Activated CD8-positive, alpha-beta memory T cell treated with anti-CD3 and anti-CD28 coated beads, Interleukin-2, amount 50 U/mL, for 48 hours (primary cell): ENCODE results near the gene TESK2.
"Not testable (repeated sequence)": the region's sequence is repeated elsewhere in the genome, so short reads cannot be mapped to it uniquely, and the experiment has no call there.

Source experiments
- DNase-seq: peaks from one replicate; pipeline ENCODE4 v3.0.0-alpha.2; 2020

TESK2 gene

DNA sequence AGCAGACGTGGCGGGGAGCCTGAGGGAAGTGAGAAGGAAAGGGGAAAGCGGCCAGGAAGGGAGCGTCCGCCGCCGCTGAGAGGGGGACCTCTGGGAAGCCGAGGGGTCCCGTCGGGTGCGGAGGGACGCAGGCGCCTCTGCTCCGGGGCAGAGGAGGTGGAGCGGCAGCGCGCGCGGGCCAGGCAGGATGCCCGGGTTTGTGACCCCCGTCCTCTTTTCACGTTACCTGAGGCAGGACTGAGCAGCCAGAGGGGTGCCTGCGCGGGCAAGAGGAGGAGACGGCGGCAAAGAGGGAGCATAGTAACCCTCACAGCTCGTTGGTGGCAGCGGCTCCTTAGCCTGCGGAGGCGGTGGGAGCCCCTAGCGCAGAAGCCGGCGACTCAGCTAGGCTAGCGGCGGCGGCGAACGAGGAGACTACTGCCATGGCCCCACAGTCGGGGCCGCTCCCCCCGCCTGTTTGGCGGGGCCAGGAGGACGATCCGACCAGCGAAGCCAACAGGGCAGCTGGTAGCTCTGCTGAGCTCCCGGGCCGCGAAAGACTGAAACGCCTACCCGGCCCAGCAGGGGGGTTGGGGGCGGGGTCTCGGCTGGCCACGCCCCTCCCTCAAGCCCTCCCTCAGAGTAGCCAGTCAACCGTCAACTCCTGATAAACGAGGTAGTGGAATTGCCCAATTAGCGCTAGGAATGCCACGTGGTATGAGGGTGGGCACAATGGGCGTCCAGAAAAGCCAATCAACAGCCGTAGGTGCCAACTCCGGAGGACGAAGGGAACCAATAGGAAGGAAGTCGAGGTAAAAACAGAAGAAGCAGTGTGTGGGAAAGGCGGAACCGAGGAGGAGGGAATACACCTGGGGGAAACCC, at the start of gene TESK2:
Gene TESK2 (minus strand): TSS at position 538 of the 861 bp plus-strand sequence. CDS start 33,378 bp downstream, outside the sequence.
- DNase-seq: peak; percentile 97

DNA sequence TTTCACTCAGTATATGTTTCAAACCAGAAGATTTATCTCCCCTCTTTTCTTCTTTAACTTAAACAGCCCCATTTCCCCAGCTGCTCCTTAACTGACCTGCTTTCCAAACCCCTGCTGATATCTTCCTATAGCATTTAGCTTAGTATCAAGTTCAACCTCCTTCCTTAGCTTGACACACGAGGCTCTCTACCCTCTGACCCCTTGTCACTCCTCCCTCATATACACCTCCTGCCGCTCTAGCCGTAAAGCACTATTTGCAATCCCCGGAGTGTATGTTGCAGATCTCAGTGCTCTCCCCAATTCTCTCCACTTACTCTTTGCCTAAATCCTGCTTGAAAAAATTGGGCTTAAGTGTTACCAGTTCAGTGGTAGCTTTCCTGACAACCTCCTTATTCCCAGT, 45.9 kb upstream of the TESK2 start:
- DNase-seq: no peak

GRCh38 chr1:45535988-45536766, 45.2 kb upstream of the TESK2 start:
- DNase-seq: no peak

- no peak for DNase-seq
Observed at GRCh38 chr1:45531873-45532272, 40.9 kb upstream of the TESK2 start.

GRCh38 chr1:45530632-45531135, 39.7 kb upstream of the TESK2 start:
- no peak for DNase-seq

DNA sequence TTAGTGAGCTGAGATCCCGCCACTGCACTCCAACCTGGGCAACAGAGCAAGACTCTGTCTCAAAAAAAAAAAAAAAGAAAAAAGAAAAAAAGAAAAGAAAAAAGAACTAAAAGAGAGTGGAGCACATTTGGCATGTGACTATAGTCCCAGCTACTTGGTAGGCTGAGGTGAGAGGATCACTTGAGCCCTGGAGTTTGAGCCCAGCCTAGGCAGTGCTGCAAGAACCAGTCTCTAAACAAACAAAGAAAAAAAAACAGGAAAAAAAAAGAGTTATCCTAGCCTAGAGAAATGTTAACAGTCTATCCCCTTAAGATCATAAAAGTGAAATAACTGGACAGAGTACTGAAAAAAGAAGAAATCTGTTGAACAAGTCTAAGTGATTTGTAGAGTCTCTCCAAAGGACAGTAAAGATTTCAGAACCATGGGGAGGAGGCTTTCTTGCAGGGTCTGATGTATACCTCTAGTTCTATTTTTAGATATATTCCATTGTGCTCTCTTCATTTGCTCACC, 35.2 kb upstream of the TESK2 start:
- DNase-seq: no peak

GRCh38 chr1:45523975-45524374, 33.0 kb upstream of the TESK2 start:
- DNase-seq: not testable (repeated sequence)

DNA sequence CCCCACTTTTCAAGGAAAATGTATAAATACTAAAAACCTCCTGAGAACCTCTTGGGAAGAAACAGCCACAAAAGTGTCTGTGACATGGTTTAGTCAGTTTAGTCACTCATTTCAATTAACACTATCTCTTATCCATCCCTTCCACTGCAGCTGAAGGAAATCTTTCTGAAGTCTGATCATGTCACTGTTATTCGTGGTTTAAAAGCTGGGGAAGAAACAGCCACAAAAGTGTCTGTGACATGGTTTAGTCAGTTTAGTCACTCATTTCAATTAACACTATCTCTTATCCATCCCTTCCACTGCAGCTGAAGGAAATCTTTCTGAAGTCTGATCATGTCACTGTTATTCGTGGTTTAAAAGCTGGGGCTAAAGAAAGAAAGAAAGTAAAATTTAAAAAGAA, 32.6 kb upstream of the TESK2 start:
- not testable (repeated sequence) for DNase-seq

DNA sequence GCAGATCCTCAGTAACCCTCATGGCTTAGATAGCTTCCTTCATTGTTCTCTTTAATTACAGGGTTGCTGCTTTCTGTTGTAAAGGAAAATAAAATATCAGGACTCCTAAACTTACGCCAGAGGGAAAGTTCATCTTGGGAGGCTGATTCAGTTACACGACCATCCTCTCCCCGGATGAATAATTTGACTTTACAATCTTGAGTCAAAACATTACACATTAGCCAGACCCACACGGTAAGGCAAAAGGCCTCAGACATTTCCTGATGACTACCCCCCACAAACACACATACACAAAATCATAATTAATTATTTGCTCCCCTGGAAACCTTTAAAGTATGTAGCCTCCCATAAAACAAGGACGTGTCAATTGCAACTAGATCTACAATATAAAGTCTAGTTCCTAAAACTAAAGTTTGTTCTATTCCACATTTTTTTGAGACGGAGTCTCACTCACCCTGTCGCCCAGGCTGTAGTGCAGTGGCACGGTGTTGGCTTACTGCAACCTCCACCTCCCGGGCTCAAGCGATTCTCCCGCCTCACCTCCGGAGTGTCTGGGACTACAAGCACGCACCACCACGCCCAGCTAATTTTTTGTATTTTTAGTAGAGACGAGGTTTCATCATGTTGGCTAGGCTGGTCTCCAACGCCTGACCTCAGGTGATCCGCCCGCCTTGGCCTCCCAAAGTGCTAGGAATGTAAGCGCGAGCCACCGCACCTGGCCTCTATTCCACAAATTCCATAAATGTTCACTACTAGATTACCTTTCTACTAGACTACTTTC, 31.6 kb upstream of the TESK2 start:
- DNase-seq: no peak

- peak; percentile 100 for DNase-seq
Observed at GRCh38 chr1:45521413-45522323, 30.7 kb upstream of the TESK2 start, which contains the start of gene PRDX1. Gene PRDX1 (minus strand): TSS chr1:45521884. CDS start chr1:45519043, 2,841 bp downstream.

GRCh38 chr1:45519774-45520173, 28.8 kb upstream of the TESK2 start:
- DNase-seq: not testable (repeated sequence)

DNA sequence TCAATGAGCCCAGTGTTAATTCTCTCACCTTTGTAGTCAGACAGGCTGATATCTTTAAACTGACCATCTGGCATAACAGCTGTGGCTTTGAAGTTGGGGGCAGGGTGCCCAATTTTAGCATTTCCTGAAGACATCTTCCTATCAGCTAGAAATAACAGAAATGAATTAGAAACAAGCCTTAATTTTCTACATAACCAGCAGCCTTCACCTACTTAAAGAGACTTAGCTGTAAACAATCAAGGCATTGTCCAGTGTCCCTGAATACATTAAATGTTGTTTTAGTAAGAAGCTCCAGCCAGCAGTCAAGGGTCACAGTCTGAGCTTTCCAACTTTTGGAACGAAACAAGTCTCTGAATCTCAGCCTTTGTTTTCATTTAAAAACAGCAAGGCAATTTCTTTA, 27.9 kb upstream of the TESK2 start:
- no peak for DNase-seq

DNA sequence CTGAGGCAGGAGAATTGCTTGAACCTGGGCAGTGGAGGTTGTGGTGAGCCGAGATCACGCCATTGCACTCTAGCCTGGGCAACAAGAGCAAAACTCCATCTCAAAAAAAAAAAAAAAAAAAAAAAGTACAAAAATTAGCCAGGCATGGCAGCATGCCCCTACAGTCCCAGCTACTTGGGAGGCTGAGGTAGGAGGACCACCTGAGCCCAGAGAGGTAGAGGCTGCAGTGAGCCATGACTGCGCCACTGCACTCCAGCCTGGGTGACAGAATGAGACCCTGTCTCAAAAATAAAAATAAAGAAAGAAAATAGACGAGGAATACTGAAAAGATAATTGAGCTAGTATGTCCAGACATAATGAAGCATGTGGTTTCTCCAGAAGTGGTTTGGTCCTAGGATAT, 27.4 kb upstream of the TESK2 start:
- not testable (repeated sequence) for DNase-seq

DNA sequence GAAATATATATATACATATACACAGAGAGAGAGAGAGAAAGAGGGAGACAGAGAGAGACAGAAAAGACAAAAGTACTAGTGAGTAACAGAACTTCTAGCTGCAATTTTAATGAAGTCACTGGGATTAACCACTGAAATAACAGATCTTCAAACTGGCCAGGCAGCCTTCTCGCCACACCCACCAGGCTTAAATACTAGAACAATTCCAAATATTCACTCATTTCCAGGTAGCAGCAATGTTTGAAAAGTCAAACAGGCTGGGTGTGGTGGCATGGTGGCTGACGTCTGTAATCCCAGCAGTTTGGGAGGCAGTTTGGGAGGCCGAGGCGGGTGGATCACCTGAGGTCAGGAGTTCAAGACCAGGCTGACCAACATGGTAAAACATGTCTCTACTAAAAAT, 25.5 kb upstream of the TESK2 start:
- DNase-seq: no peak

DNA sequence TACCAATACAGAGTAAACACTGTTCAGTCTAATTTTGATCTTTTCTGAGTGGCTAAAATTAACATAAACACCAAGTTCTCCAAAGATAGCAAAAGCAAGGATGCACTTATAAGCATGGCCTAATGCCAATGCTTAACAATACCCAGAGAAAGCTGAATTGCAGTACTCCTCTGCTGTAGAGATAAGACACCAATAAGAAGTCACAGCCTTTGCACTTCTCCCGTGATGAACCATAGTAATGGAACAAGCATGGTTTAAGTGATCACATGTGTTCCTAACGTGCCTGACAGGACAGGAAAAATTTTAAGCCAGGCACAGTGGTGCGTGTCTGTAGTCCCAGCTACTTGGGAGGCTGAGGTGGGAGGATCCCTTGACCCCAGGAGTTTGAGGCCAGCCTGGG, 25.1 kb upstream of the TESK2 start:
- no peak for DNase-seq

GRCh38 chr1:45513532-45514260, 22.7 kb upstream of the TESK2 start:
- not testable (repeated sequence) for DNase-seq

DNA sequence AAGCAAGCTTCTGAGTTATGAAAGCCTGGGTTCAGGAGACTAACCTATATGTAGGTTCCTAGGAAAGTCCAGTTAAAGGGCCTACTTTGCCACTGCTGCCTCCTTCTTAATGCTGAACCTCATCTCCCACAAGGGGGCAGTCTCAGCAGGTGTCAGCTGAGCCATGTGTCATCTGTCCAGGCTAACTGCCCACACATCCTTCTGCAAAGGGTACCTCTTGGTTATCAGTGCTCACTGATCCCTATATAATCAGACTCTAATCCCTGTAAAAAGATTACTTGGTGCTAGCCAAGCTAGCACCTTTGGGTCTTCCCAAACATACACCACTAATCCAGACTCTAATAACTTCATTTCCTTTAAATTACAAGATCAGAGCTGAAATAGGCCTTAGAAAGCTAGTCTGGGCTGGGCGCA, 21.7 kb upstream of the TESK2 start:
- no peak for DNase-seq

DNA sequence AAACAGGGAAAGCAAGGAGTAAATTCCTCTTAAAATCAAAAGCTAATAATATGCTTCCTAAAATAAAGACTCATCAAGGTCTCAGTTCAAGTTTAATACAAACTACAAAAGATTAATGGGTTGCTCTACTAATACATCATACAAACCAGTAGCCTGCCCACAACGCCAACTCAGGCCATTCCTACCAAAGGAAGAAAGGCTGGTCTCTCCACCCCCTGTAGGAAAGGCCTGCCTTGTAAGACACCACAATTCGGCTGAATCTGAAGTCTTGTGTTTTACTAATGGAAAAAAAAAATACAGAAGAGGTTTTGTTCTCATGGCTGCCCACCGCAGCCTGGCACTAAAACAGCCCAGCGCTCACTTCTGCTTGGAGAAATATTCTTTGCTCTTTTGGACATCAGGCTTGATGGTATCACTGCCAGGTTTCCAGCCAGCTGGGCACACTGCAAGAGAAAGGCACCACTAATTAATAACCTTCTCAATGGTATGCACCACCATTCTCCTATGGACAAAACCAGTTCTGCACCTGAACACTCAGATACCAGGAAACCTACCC, 20.1 kb upstream of the TESK2 start:
- DNase-seq: no peak

GRCh38 chr1:45510036-45510971, 19.3 kb upstream of the TESK2 start:
- no peak for DNase-seq
